GM21367 (cell line): Measurements from ENCODE around the gene ZNF462.
"Not testable (repeated sequence)": the region's sequence is repeated elsewhere in the genome, so short reads cannot be mapped to it uniquely, and the experiment has no call there.

ENCODE experiments used
- ATAC-seq: cut with Tn5 transposase; IDR thresholded peaks from one replicate; pipeline ENCODE4 v1.9.1; 2021; ENCODE audit not compliant: unreplicated experiment

ZNF462 gene

GRCh38 chr9:106862821-106863720 lies at the start of gene ZNF462:
Gene ZNF462, plus strand, starts transcription at chr9:106863166. Its CDS starts 60,218 bp downstream, at chr9:106923384.
- no peak for ATAC-seq

- ATAC-seq = no peak
Observed at GRCh38 chr9:106816524-106816923, 46.4 kb upstream of the ZNF462 start.

GRCh38 chr9:106818034-106818433 lies 44.9 kb upstream of the ZNF462 start:
- ATAC-seq = no peak

- ATAC-seq = no peak
Observed at GRCh38 chr9:106820866-106821265, 42.1 kb upstream of the ZNF462 start.

- ATAC-seq = no peak
Observed at GRCh38 chr9:106828070-106828469, 34.9 kb upstream of the ZNF462 start.

GRCh38 chr9:106828965-106829364 lies 34.0 kb upstream of the ZNF462 start:
- ATAC-seq = no peak

- ATAC-seq = no peak
Observed at GRCh38 chr9:106829666-106830408, 33.1 kb upstream of the ZNF462 start.

GRCh38 chr9:106830527-106831150 lies 32.3 kb upstream of the ZNF462 start:
- ATAC-seq = no peak

GRCh38 chr9:106834888-106835287 lies 28.1 kb upstream of the ZNF462 start:
- no peak for ATAC-seq

GRCh38 chr9:106835840-106836239 lies 27.1 kb upstream of the ZNF462 start:
- ATAC-seq = no peak

GRCh38 chr9:106843371-106843770 lies 19.6 kb upstream of the ZNF462 start:
- ATAC-seq = no peak

- no peak for ATAC-seq
Observed at GRCh38 chr9:106846307-106846706, 16.7 kb upstream of the ZNF462 start.

GRCh38 chr9:106846857-106847256 lies 16.1 kb upstream of the ZNF462 start:
- ATAC-seq = no peak

- not testable (repeated sequence) for ATAC-seq
Observed at GRCh38 chr9:106851640-106852039, 11.3 kb upstream of the ZNF462 start.

- no peak for ATAC-seq
Observed at GRCh38 chr9:106857811-106858470, 5.0 kb upstream of the ZNF462 start.

- ATAC-seq = no peak
Observed at GRCh38 chr9:106859957-106860720, 2.8 kb upstream of the ZNF462 start.

GRCh38 chr9:106860721-106861639 lies 2.0 kb upstream of the ZNF462 start:
- no peak for ATAC-seq

GRCh38 chr9:106861640-106862109 lies 1.3 kb upstream of the ZNF462 start:
- no peak for ATAC-seq
